GM15510 (cell line): Measurements from ENCODE around the gene EBI3.

Experiments
- POLR2A ChIP-seq: IDR thresholded peaks from 3 replicates; pipeline ENCODE4 v1.6.1; 2011; ENCODE audit warnings: borderline replicate concordance; ENCODE audit not compliant: insufficient read length; ENCODE audit errors: extremely low read depth

EBI3 gene

GRCh38 chr19:4229179-4229931 lies at the start of gene EBI3:
EBI3 (plus strand) TSS chr19:4229523; CDS start chr19:4229551, 28 bp downstream.
- peak; percentile 62 for TF ChIP-seq POLR2A

GRCh38 chr19:4181053-4181508 lies 48.2 kb upstream of the EBI3 start:
- no peak for TF ChIP-seq POLR2A

- peak; percentile 75 for TF ChIP-seq POLR2A
Measured at GRCh38 chr19:4182084-4182810, 47.1 kb upstream of the EBI3 start, which contains the start of the genes ANKRD24 and SIRT6. ANKRD24 (plus strand) TSS chr19:4182689; CDS start chr19:4186426, 3,737 bp downstream. SIRT6 (minus strand) TSS chr19:4182563; CDS start chr19:4182539, 24 bp downstream.

GRCh38 chr19:4183967-4184717 lies 45.2 kb upstream of the EBI3 start:
- TF ChIP-seq POLR2A, result no peak

- no peak for TF ChIP-seq POLR2A
Measured at GRCh38 chr19:4184718-4185352, 44.5 kb upstream of the EBI3 start.

- TF ChIP-seq POLR2A, result no peak
Measured at GRCh38 chr19:4185413-4186086, 43.8 kb upstream of the EBI3 start.

GRCh38 chr19:4186087-4186993 lies 43.0 kb upstream of the EBI3 start:
- no peak for TF ChIP-seq POLR2A

- no peak for TF ChIP-seq POLR2A
Measured at GRCh38 chr19:4187313-4188122, 41.8 kb upstream of the EBI3 start.

- no peak for TF ChIP-seq POLR2A
Measured at GRCh38 chr19:4189641-4190040, 39.7 kb upstream of the EBI3 start.

GRCh38 chr19:4194353-4194752 lies 35.0 kb upstream of the EBI3 start:
- no peak for TF ChIP-seq POLR2A

GRCh38 chr19:4196009-4196408 lies 33.3 kb upstream of the EBI3 start:
- no peak for TF ChIP-seq POLR2A

GRCh38 chr19:4196587-4197148 lies 32.7 kb upstream of the EBI3 start:
- TF ChIP-seq POLR2A, result no peak
